HCT116 (cell line): ENCODE data around the gene AEBP1. TPM values are rescaled to one million over a fixed set of nuclear protein-coding genes. Genes with fewer than 3 reads are reported as not detected.

Source experiments
- ATAC-seq: fragments of 200-7000 bp; cut with Tn5 transposase; 2 replicates; pipeline ENCODE4 v1.9.1; 2020; ENCODE audit warnings: mild to moderate bottlenecking, moderate library complexity
- BruUV-seq: library from RNA; stranded (reverse); fragments of 400-500 nt; replicated peaks from 2 replicates; lab custom pipeline; 2021; lab: Mats Ljungman, UMichigan
- CTCF ChIA-PET: fragments of 300-600 bp; sonication (Branson Sonifier 250); formaldehyde crosslinking; loops from one replicate; lab custom pipeline; 2021; ENCODE audit warnings: antibody characterized with exemption; lab: Charles Lee
- POLR2A ChIA-PET: fragments of 300-600, 350-600 bp; sonication (Branson Sonifier 250); formaldehyde crosslinking; loops from one replicate; lab custom pipeline; 2021; ENCODE audit warnings: antibody characterized with exemption; lab: Charles Lee
- RAD21 ChIA-PET, 2 experiments: fragments of 300-600 bp; sonication (Branson Sonifier 250); formaldehyde crosslinking; loops; one replicate each; lab custom pipeline; 2023; ENCODE audit warnings: low total read pairs in 2 of 2; ENCODE audit not compliant: uncharacterized antibody in 2 of 2, unreplicated experiment in 2 of 2, low non-redundant PET in 1 of 2; lab: Charles Lee
- DNase-seq: peaks from one replicate; pipeline ENCODE4 v3.0.0-alpha.2; 2010; ENCODE audit warnings: low read depth, low spot score
- H2AFZ ChIP-seq: fragments of 200-600 bp; shearing (Covaris generic), sonication (generic); 2 replicates; pipeline ENCODE4 v1.6.1; 2017; ENCODE audit warnings: low read depth, mixed run types, mixed read lengths, antibody characterized with exemption, low read length; ENCODE audit not compliant: poor library complexity, severe bottlenecking
- H3K27ac ChIP-seq: 2 replicates; pipeline ENCODE4 v1.5.1; 2012; ENCODE audit warnings: low read depth, low read length
- H3K27me3 ChIP-seq: fragments of 200-600 bp; sonication (generic); 2 replicates; pipeline ENCODE4 v1.6.1; 2016; ENCODE audit warnings: mixed run types, low read length, mixed read lengths; ENCODE audit not compliant: insufficient read depth
- H3K36me3 ChIP-seq, 2 experiments: fragments of 200-500 bp in 1 of 2; fragments of 200-600 bp in 1 of 2; sonication (Bioruptor generic) in 1 of 2; sonication (generic) in 1 of 2; 2 replicates each; pipeline versions ENCODE4 v1.5.1 to v1.6.1; 2014 to 2016; ENCODE audit warnings: low read length in 2 of 2, inconsistent platforms in 1 of 2, mixed read lengths in 1 of 2, mixed run types in 1 of 2; ENCODE audit not compliant: insufficient read depth in 2 of 2, control insufficient read depth in 1 of 2
- H3K4me1 ChIP-seq, 2 experiments: fragments of 200-600 bp in 1 of 2; sonication (generic) in 1 of 2; 2 replicates each; pipeline versions ENCODE4 v1.5.1 to v1.6.1; 2012 to 2017; ENCODE audit warnings: low read length in 2 of 2, inconsistent platforms in 1 of 2, mild to moderate bottlenecking in 1 of 2, mixed read lengths in 1 of 2, mixed run types in 1 of 2, moderate library complexity in 1 of 2; ENCODE audit not compliant: insufficient read depth in 2 of 2, control insufficient read depth in 1 of 2
- H3K4me2 ChIP-seq: fragments of 200-600 bp; sonication (generic); 2 replicates; pipeline ENCODE4 v1.6.1; 2017; ENCODE audit warnings: mixed run types, low read length, mixed read lengths
- H3K4me3 ChIP-seq, 2 experiments: fragments of 200-600 bp in 1 of 2; sonication (generic) in 1 of 2; replicated peaks in 1 of 2; 2 replicates each; pipeline ENCODE4 v1.5.1; 2011 to 2016; ENCODE audit warnings: low read length in 2 of 2, control low read depth in 1 of 2, low read depth in 1 of 2, mild to moderate bottlenecking in 1 of 2, mixed read lengths in 1 of 2, mixed run types in 1 of 2
- H3K79me2 ChIP-seq: fragments of 200-600 bp; sonication (generic); 2 replicates; pipeline ENCODE4 v1.6.1; 2017; ENCODE audit warnings: mild to moderate bottlenecking, mixed run types, low read length, moderate library complexity, mixed read lengths; ENCODE audit not compliant: insufficient read depth
- H3K9ac ChIP-seq: fragments of 200-600 bp; sonication (generic); 2 replicates; pipeline ENCODE4 v1.6.1; 2016; ENCODE audit warnings: low read length, mixed read lengths
- H3K9me2 ChIP-seq: fragments of 200-600 bp; sonication (generic), shearing (Covaris generic); 2 replicates; pipeline ENCODE4 v1.6.1; 2017; ENCODE audit warnings: mixed run types, mild to moderate bottlenecking, moderate library complexity; ENCODE audit not compliant: insufficient read depth
- H3K9me3 ChIP-seq, 2 experiments: fragments of 200-500 bp in 1 of 2; fragments of 200-600 bp in 1 of 2; sonication (Bioruptor generic) in 1 of 2; sonication (generic) in 1 of 2; 2 replicates each; pipeline ENCODE4 v1.6.1; 2014 to 2017; ENCODE audit warnings: low read length in 2 of 2, mixed read lengths in 2 of 2, inconsistent platforms in 1 of 2, low read depth in 1 of 2, mild to moderate bottlenecking in 1 of 2, mixed run types in 1 of 2, moderate library complexity in 1 of 2; ENCODE audit not compliant: control insufficient read depth in 1 of 2, insufficient read depth in 1 of 2
- H4K20me1 ChIP-seq: fragments of 200-600 bp; sonication (generic), shearing (Covaris generic); 2 replicates; pipeline ENCODE4 v1.6.1; 2017; ENCODE audit warnings: mixed run types, mild to moderate bottlenecking, moderate library complexity; ENCODE audit not compliant: insufficient read depth
- CBX3 ChIP-seq: IDR thresholded peaks from 2 replicates; pipeline ENCODE4 v1.6.1; 2012; ENCODE audit warnings: low read depth
- CEBPB ChIP-seq: IDR thresholded peaks from 2 replicates; pipeline ENCODE4 v1.6.1; 2012; ENCODE audit warnings: low read depth
- CTCF ChIP-seq, 3 experiments: fragments of 200-600 bp in 1 of 3; sonication (generic) in 1 of 3; IDR thresholded peaks in 2 of 3; conservative IDR thresholded peaks in 1 of 3; 2 replicates each; pipeline ENCODE4 v1.5.1; 2012 to 2017; ENCODE audit warnings: low read depth in 2 of 3, low read length in 2 of 3, antibody characterized with exemption in 1 of 3, borderline replicate concordance in 1 of 3, control low read depth in 1 of 3, mild to moderate bottlenecking in 1 of 3, mixed read lengths in 1 of 3, mixed run types in 1 of 3, moderate library complexity in 1 of 3; ENCODE audit not compliant: insufficient read depth in 1 of 3
- ELF1 ChIP-seq: IDR thresholded peaks from 2 replicates; pipeline ENCODE4 v1.6.1; 2012; ENCODE audit warnings: low read depth, borderline replicate concordance
- EZH2 ChIP-seq: fragments of 200-600 bp; sonication (generic); IDR thresholded peaks from 2 replicates; pipeline ENCODE4 v1.6.1; 2017; ENCODE audit warnings: antibody characterized with exemption, mixed run types
- EZH2phosphoT487 ChIP-seq: fragments of 200-600 bp; IDR thresholded peaks from 2 replicates; pipeline ENCODE4 v1.6.1; 2018; ENCODE audit warnings: antibody characterized with exemption, borderline replicate concordance
- FOSL1 ChIP-seq: IDR thresholded peaks from 2 replicates; pipeline ENCODE4 v1.6.1; 2012; ENCODE audit warnings: low read depth
- JUND ChIP-seq: IDR thresholded peaks from 2 replicates; pipeline ENCODE4 v1.6.1; 2012
- POLR2A ChIP-seq: IDR thresholded peaks from 2 replicates; pipeline ENCODE4 v1.7.0; 2011; ENCODE audit warnings: borderline replicate concordance; ENCODE audit not compliant: insufficient read depth, insufficient read length; ENCODE audit errors: extremely low read depth
- REST ChIP-seq: IDR thresholded peaks from 2 replicates; pipeline ENCODE4 v1.6.1; 2012; ENCODE audit warnings: low read depth
- SIN3A ChIP-seq: IDR thresholded peaks from 2 replicates; pipeline ENCODE4 v1.6.1; 2012; ENCODE audit warnings: low read depth
- SP1 ChIP-seq: IDR thresholded peaks from 2 replicates; pipeline ENCODE4 v1.6.1; 2012; ENCODE audit warnings: low read depth
- TCF7L2 ChIP-seq: IDR thresholded peaks from 2 replicates; pipeline ENCODE4 v1.7.0; 2011; ENCODE audit warnings: borderline replicate concordance, inconsistent platforms; ENCODE audit not compliant: insufficient read depth, insufficient read length; ENCODE audit errors: extremely low read depth
- ZFX ChIP-seq: fragments of 450-650 bp; IDR thresholded peaks from 2 replicates; pipeline ENCODE4 v1.6.1; 2017
- intact Hi-C: fragments of 100-400 bp; cut with micrococcal nuclease; formaldehyde crosslinking; loops from 2 replicates; pipeline ENCODE4 v1.10.0; 2022
- total RNA-seq: library from RNA; stranded (reverse); gene quantifications from one replicate; pipeline ENCODE4 v1.2.1, GENCODE V29; 2021; ENCODE audit not compliant: unreplicated experiment

Gene AEBP1
- total RNA-seq, 1 experiment from 2014 or later, result 0.49 TPM

GRCh38 chr7:44139311-44140010 lies 35.3 kb downstream of the AEBP1 start:
- no TSS peak for BruUV-seq
- CTCF ChIA-PET, result no interaction called here

More at GRCh38 chr7:44139311-44140010, 35.3 kb downstream of the AEBP1 start:
- no peaks in the 10 kb centered on the region for H3K79me2 ChIP-seq
- intact Hi-C loops, result no loop called here
- H3K27ac ChIP-seq, result no peak overlapping the region
- H2AFZ ChIP-seq, result no peak overlapping the region
- DNase-seq (no peak), ATAC-seq (no peak)
- H3K9me3 ChIP-seq, result no peaks in the 10 kb centered on the region
- no peaks in the 10 kb centered on the region for H3K4me1 ChIP-seq
- H4K20me1 ChIP-seq, result no peaks in the 10 kb centered on the region
- H3K36me3 ChIP-seq, result no peaks in the 10 kb centered on the region
- H3K27me3 ChIP-seq, result no peaks in the 10 kb centered on the region
- H3K9ac ChIP-seq, result no peak overlapping the region
- ChIA-PET RAD21 (no interaction called here), POLR2A (no interaction called here)
- H3K9me2 ChIP-seq, result no peaks in the 10 kb centered on the region
- H3K4me2 ChIP-seq, result no peak overlapping the region
- TF ChIP-seq ELF1, result no peak
- TF ChIP-seq CTCF (IDR thresholded peaks at IDR 0.05 in 2 of 3, conservative IDR thresholded peaks at IDR 0.05 in 1 of 3; ENCODE audit: borderline replicate concordance in 1 of 3, insufficient read depth in 1 of 3, low read depth in 2 of 3, low read length in 2 of 3), result no peak
- TF ChIP-seq JUND, result no peak
- no peak for TF ChIP-seq REST
- TF ChIP-seq TCF7L2, result no peak
- no peak for TF ChIP-seq CEBPB
- TF ChIP-seq EZH2, result no peak
- TF ChIP-seq ZFX, result no peak
- no peak for TF ChIP-seq CBX3
- no peak for TF ChIP-seq SP1
- TF ChIP-seq FOSL1, result no peak
- TF ChIP-seq SIN3A, result no peak
- TF ChIP-seq POLR2A, result no peak
- no peak for TF ChIP-seq EZH2phosphoT487
- no peak overlapping the region for H3K4me3 ChIP-seq
